Measurements from ENCODE around the gene NEDD4L.
"Not testable (repeated sequence)": the region's sequence is repeated elsewhere in the genome, so short reads cannot be mapped to it uniquely, and the experiment has no call there.

Gene NEDD4L

DNA sequence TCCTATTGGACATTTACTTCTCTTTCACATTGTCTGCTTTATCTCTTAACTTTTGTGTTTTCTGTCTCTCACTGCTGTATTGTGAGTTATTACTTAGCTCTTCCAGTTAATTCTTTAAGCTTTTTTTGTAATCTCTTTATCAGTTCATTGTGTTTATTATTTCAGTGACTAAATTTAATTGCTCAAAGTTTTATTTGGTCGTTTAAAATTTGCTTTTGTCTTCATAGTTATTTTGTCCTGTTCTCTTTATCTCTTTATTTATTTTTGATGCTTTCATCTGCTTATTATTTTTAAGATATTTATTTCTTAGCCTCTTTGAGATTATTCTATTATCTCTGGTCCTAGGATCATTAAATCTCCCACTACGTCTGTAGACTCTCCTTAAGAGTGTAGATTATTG lies 316.3 kb downstream of the NEDD4L start:
- no peak for DNase-seq

DNA sequence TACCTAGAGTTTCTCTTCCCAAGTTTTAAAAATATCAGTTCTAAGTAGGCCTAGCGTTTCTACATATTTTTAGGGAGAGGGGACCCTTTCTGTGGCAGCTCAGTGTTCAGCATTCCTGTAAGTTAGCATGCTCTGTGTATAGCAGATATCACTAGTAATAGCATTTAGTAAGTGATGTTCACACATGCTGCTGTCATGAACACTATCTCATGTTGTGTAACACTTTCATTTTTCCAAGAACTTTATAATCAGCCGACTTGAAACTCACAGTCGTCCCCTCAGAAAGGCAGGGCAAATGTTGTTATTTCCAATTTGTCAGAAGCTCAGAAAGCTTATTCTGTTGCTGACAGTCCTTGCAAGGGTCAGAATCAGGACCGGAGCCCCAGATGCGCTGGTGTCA lies 317.2 kb downstream of the NEDD4L start:
- DNase-seq, result peak in 1 of 2 donors; percentile 18

DNA sequence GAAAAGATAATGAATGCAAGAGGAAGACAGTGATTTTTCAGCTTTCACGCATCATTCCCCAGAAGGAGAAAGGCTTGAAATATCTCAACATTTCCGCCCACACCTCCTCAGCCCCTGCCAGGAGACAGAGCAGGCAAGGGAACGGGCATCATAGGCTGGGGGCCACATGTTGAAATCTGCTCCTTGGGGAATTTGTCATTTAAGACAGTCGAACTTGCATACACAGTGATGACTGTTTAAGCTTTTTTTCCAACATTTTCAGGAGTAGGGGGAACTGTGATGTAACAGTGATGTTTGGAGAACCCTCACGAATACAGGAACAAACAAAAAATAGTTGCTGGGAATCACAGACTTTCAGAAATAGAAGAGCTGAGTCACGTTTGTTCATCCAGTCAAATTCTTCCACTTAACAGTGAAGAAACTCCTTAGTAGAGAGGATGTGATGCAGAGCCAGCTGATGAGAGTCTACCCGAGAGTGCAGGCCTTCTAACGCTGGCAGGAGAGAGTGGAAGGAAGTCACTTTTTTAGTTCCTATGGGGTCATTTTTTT lies 318.1 kb downstream of the NEDD4L start:
- peak; percentile 94 to 99 for DNase-seq

- peak; percentile 31 to 37 for DNase-seq
Observed at GRCh38 chr18:58362829-58363271, 318.8 kb downstream of the NEDD4L start.

- peak in 1 of 2 donors; percentile 26 for DNase-seq
Observed at GRCh38 chr18:58363767-58364540, 319.9 kb downstream of the NEDD4L start.

DNA sequence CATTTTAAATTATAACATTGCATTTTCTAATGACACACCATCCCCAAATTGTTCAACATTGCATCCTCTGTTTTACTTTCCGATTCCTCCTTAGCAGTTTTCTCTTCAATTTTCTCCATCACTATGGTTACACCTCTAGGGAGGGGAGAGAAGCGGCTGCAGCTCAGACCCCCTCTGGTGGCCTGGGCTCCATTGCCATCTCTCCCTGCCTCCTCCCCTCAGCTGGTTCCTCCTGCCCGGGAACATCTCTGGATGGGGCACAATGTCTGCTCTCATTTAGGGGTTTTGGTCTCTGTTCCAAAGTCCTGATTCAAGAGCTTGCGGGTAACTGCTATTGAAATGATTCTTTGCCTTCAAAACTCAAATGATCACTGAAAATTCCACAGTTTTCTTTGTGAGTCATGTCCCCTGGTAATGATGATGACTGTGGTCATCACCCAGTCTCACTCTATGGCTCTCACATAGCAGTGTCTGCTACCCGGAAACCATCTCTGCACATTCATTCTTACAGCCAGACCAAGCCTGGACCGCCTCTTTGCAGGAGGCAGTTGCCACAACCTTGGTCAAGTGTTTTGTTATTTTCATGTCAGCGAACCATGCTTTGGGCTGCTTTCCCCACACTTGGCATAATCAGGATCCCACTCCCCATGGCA lies 321.0 kb downstream of the NEDD4L start:
- no peak for DNase-seq

DNA sequence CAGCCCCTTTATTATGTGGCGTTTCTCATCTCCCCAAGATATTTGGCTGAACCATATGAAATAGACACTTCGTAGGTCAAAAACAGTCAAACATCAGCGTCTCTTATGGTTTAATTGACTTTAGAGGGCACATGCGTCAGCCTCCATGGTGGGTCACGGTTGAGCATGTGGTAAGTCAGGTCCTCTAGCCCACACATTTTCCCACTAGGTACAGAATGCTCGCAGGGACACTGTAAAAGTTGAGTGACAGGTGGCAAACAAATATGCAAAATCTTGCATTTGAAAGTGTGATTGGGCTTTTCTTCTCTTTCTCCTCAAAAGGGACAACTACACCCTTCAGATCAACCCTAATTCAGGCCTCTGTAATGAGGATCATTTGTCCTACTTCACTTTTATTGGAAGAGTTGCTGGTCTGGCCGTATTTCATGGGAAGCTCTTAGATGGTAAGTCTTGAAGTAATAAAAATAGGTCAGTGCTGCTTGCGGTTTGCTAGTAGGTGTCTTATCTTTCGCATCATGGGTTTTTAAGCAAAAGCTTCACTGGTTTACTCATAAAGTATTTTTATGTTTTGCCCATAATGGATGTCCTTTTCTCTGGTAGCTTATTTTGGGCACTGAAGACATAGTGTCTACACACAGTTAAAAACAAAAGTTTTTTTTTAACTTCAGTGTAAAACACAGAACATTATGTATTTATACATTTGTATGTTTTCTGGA lies 323.6 kb downstream of the NEDD4L start:
- no peak for DNase-seq

- no peak for DNase-seq
Observed at GRCh38 chr18:58369616-58370015, 325.6 kb downstream of the NEDD4L start.

DNA sequence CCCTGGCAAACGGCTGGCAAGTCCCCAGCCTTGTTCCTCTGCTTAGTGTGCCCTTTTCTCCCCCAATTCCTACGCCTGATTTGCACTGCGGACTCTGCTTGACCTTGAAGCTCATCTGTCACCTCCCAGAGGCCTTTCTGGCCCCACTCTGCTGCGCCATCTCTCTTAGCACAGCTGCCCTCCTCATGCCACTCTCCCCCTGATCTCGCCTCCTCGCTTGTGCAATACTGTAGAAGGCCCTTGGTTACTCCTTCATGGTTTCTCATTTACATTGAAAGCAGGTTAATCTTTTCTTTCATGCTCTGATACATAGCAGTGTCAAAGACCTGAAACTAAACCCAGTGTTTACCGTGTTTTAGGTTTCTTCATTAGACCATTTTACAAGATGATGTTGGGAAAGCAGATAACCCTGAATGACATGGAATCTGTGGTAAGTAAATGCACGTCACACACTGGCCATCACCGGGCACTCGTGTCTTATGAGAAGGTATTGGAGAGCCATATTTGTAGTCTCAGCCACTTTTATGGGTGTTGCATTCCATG lies 326.1 kb downstream of the NEDD4L start:
- no peak for DNase-seq

DNA sequence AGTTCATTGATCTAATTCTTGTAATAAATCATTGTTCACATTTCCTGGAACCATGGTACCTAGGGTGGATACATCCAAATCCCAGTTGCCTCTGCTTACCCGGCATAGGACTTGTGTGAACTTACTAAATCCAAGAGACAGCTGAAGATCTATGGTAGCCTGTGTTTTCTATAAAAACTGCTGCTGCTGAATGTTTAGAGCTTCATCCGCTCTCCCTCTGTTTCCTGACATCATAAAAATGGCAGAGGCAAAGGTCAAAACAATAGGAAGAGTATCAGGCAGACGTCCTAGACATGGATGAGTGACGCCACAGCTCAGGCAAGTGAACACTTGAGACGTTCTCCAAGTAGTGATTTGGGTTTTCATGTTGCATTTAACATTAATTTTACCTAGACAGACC lies 326.6 kb downstream of the NEDD4L start:
- DNase-seq, result no peak

DNA sequence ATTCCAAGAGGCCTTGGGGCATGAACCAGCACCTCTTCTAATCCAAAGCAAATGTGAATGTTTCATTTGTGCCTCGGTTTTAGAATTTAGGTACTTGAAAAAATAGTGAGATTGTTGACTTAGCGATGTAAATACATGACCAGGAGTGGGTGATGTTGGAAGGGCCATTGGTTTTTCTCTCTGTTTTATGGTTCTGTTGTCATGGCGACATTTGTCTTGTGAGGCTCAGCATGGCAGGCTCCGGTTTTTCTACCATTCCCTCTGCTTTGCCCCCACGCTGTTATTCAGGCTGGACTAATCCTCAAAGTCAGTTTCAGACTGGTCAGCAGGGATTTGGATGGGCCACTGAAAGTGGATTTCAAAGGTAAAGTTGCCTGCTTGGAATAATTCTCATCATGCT lies 329.5 kb downstream of the NEDD4L start:
- DNase-seq, result no peak

- no peak for DNase-seq
Observed at GRCh38 chr18:58375051-58375450, 331.0 kb downstream of the NEDD4L start.

DNA sequence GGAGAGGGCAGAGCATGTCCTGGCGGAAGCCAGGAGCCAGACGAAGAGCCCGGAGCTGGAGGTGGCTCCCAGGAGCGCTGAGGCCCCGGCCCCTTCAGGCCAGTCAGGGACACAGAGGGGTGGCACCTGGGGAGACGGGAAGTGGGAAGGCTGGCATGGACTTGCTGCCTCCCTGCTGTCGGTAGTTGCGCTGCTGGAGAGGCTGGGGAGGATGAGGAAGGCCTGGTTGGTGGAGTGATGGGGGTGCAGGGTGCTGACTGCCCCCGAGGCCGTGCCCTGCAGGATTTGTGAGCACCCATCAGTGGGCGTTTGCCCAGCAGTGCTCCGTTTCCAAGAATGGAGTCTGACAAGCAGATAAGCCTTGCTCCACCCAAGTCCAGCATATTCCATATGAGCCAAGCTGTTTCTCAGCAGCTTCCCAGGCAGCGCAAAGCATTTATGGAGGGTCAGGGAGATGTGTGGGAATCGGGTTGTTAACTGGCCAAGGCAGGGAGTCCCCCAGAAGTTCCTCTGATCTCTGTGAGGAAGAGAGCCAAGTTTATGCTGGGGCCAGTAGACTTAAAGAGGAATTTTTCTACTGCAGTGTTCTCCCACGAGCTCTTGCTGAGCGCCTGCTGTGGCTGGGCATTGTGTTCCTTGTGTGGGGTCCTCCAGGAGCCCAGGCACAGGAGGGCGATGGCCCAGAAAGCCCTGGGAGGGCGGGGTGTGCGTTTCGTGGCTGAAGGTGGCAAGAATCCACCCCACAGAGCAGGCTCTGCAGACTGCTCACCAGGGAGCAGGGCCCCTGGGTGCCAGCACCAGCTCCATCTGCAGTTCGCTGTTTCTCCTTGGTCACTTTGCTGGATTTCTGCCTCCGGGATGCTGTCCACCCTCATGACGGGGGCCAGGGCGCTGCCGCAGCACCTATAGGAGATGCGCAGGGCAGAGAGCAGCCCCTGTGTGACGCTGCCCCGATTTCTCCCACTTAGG lies 334.7 kb downstream of the NEDD4L start:
- no peak for DNase-seq

DNA sequence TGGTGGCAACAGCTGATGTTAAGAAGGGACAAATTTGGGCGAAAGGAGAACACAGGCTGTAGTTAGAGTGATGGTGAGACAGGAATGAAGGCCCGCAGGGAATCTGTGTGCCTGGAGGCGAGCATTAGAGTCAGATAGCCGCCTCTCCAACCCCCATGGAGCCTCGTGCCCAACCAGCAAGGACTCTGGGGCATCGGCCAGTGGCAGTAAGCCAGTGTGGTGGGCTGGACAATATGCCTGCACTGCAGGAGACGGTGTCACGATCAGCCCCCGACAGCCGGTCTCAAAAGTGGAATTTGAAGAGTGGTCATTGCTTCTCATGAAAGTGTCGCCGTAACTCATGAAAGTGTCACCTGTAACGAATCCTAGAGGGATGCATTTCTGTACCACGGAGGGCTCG lies 335.4 kb downstream of the NEDD4L start:
- DNase-seq, result no peak

GRCh38 chr18:58380113-58380512 lies 336.1 kb downstream of the NEDD4L start:
- not testable (repeated sequence) for DNase-seq

DNA sequence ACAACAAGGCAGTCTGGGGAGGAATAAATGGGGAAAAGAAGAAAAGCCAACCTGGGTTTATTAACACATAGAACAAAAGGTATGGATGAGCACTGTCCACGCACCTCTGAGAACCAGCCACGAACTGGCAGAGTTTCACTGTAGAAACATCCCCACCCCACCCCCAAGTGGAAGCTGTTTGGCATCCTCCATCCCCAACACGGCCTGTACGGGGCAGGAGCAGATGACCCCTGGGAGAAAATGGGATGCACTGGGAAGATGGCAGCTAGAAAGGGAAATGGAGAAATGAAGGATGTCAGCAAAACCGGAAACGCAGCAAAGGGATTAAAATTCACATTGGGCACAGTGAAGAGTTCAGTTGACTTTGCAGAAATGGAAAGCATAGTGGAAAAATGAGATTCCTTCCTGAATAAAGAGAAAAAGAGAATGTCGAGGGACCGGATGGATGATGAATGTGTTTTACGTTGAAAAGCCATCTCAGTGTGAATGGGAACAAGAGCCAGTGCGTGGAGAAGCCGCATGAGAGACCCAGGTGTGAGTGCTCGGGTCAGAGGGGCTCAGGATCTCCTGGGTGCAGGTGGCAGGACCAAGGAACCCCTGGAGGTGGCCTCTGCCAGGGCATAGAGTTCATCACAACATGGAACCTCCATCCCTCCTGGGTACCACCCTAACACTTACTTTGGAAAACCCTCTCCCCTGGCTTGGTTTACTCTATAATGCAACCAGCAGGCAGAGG lies 337.8 kb downstream of the NEDD4L start:
- DNase-seq, result no peak

- no peak for DNase-seq
Observed at GRCh38 chr18:58382446-58382845, 338.4 kb downstream of the NEDD4L start.

DNA sequence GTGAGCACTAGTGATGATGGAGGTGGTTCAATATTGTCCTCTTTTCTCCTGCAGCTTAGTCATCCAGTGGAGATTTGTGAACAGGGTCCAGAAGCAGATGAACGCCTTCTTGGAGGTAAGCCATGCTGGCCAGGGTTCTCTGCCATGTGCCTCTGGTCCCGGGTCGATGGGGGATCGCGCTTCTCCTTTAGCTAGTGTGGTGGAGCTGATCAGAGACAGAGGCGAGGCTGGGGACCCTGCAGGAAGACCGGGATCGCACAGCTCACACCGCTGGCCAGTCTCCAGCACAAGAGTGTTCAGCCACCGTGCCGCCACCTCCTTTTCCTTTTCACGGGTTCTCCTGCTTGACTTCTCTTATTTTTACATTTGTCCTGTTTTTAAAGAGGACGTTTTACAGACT lies 341.4 kb downstream of the NEDD4L start:
- DNase-seq, result no peak

DNA sequence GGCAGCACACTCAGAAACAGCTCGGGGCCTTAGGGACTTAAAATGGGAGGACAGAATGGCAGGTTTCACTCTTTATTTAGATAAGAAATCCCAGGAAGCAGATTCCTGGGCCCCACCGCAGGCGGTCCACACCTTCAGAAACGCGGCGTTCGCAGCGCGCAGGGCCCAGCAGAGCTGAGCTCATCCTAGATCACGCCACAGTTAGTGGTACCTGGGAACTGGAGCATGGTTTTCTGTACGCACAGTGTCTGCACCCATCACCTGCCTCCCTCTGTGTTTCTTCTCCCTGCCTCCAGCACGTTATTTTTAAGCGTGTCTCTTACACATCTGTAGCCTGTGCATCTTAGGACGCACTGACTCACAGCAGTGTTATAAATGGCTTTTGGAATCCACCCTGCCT lies 342.8 kb downstream of the NEDD4L start:
- no peak for DNase-seq

GRCh38 chr18:58387716-58388115 lies 343.7 kb downstream of the NEDD4L start:
- no peak for DNase-seq

GRCh38 chr18:58388736-58389135 lies 344.7 kb downstream of the NEDD4L start:
- DNase-seq, result no peak
